HepG2 (cell line): ENCODE data around the gene NRBP1. TPM values are rescaled to one million over a fixed set of nuclear protein-coding genes. Genes with fewer than 3 reads are reported as not detected.

Source experiments
- ATAC-seq: fragments of 200-7000 bp; cut with Tn5 transposase; 3 replicates; pipeline ENCODE4 v1.9.1; 2020; ENCODE audit warnings: mild to moderate bottlenecking, moderate library complexity
- BruUV-seq: library from RNA; stranded (reverse); fragments of 400-500 nt; replicated peaks from 2 replicates; lab custom pipeline; 2021; lab: Mats Ljungman, UMichigan
- CTCF ChIA-PET: fragments of 300-600 bp; formaldehyde crosslinking; extraction: SDS; loops from one replicate; lab custom pipeline; 2021; ENCODE audit warnings: low total read pairs, inconsistent platforms, low intra/inter-chr PET ratio; lab: Yijun Ruan, JAX
- POLR2A ChIA-PET: fragments of 350-600 bp; sonication (Branson Sonifier 250); formaldehyde crosslinking; loops from one replicate; lab custom pipeline; 2020; ENCODE audit warnings: antibody characterized with exemption, inconsistent platforms; lab: Yijun Ruan, JAX
- DNase-seq: peaks from one replicate; pipeline ENCODE4 v3.0.0-alpha.2; 2015; ENCODE audit warnings: low spot score
- FAIRE-seq: peaks from 3 replicates; lab custom pipeline; 2011; peaks lifted over from hg19 to GRCh38; lab: Jason Lieb, UNC
- H2AFZ ChIP-seq: one replicate; pipeline ENCODE4 v1.6.1; 2011; ENCODE audit warnings: low read length, inconsistent platforms
- H3K27ac ChIP-seq: fragments of 300-600 bp; 3 replicates; pipeline ENCODE4 v1.8.0; 2011; ENCODE audit warnings: mixed run types, mild to moderate bottlenecking, mixed read lengths, low read length, inconsistent platforms; ENCODE audit not compliant: insufficient read depth; ENCODE audit errors: extremely low read length
- H3K27me3 ChIP-seq, 2 experiments: fragments of 200-600 bp in 1 of 2; 2 replicates in 1 of 2; 3 replicates in 1 of 2; pipeline versions ENCODE4 v1.6.0 to v1.8.0; 2011; ENCODE audit warnings: low read length in 2 of 2, mild to moderate bottlenecking in 2 of 2, moderate library complexity in 2 of 2, inconsistent platforms in 1 of 2; ENCODE audit not compliant: insufficient read depth in 2 of 2, control insufficient read depth in 1 of 2
- H3K36me3 ChIP-seq, 2 experiments: fragments of 200-600 bp in 1 of 2; replicated peaks in 1 of 2; 2 replicates in 1 of 2; 3 replicates in 1 of 2; pipeline versions ENCODE4 v1.5.1 to v1.8.0; 2011; ENCODE audit warnings: low read length in 2 of 2, inconsistent platforms in 1 of 2; ENCODE audit not compliant: insufficient read depth in 2 of 2, control insufficient read depth in 1 of 2
- H3K4me1 ChIP-seq: 2 replicates; pipeline ENCODE4 v1.5.1; 2012; ENCODE audit warnings: low read length, inconsistent platforms; ENCODE audit not compliant: insufficient read depth
- H3K4me2 ChIP-seq: 2 replicates; pipeline ENCODE4 v1.6.0; 2011; ENCODE audit warnings: low read depth, low read length, inconsistent platforms
- H3K4me3 ChIP-seq, 3 experiments: fragments of 200-600 bp in 1 of 3; sonication (generic), shearing (Covaris generic) in 1 of 3; replicated peaks in 1 of 3; 2 replicates each; pipeline ENCODE4 v1.5.1; 2011 to 2016; ENCODE audit warnings: low read length in 3 of 3, inconsistent platforms in 2 of 3, low read depth in 2 of 3, mild to moderate bottlenecking in 2 of 3, control low read depth in 1 of 3, mixed read lengths in 1 of 3; ENCODE audit not compliant: insufficient read depth in 1 of 3
- H3K79me2 ChIP-seq: one replicate; pipeline ENCODE4 v1.6.1; 2011; ENCODE audit warnings: low read length, inconsistent platforms; ENCODE audit not compliant: insufficient read depth
- H3K9ac ChIP-seq: 2 replicates; pipeline ENCODE4 v1.6.0; 2011; ENCODE audit warnings: mild to moderate bottlenecking, low read depth, low read length, inconsistent platforms; ENCODE audit not compliant: insufficient read depth
- H3K9me3 ChIP-seq: 2 replicates; pipeline ENCODE4 v1.5.1; 2012; ENCODE audit warnings: mild to moderate bottlenecking, low read length
- H4K20me1 ChIP-seq: 2 replicates; pipeline ENCODE4 v1.6.0; 2011; ENCODE audit warnings: inconsistent platforms, mild to moderate bottlenecking, low read length, moderate library complexity; ENCODE audit not compliant: insufficient read depth
- CC2D1A ChIP-seq: sonication (generic); formaldehyde crosslinking; IDR thresholded peaks from 2 replicates; pipeline ENCODE4 v1.8.1; 2023; ENCODE audit warnings: mild to moderate bottlenecking, missing genetic modification reagents
- KLF15 ChIP-seq: sonication (generic); formaldehyde crosslinking; IDR thresholded peaks from 2 replicates; pipeline ENCODE4 v1.8.1; 2023; ENCODE audit warnings: borderline replicate concordance, mild to moderate bottlenecking, inconsistent platforms, missing genetic modification reagents, mixed read lengths
- SMAD9 ChIP-seq: sonication (generic); formaldehyde crosslinking; IDR thresholded peaks from 2 replicates; pipeline ENCODE4 v1.5.1; 2020; ENCODE audit warnings: mild to moderate bottlenecking, missing genetic modification reagents
- ZFY ChIP-seq: sonication (generic); formaldehyde crosslinking; IDR thresholded peaks from 2 replicates; pipeline ENCODE4 v1.4.0; 2020; ENCODE audit warnings: missing genetic modification reagents
- ZNF441 ChIP-seq: sonication (generic); formaldehyde crosslinking; IDR thresholded peaks from 2 replicates; pipeline ENCODE4 v1.7.0; 2021; ENCODE audit warnings: missing genetic modification reagents, borderline replicate concordance
- WGBS: methylation state at CpG from one replicate; pipeline ENCODE4 v1.1.6; 2017; ENCODE audit warnings: low lambda C conversion rate; 5-methylcytosine and 5-hydroxymethylcytosine counted together
- in situ Hi-C: cut with HindIII; loops from 2 replicates; pipeline ENCODE4 v1.10.0; 2017; ENCODE audit warnings: low pct_unique_long_range_greater_than_20kb; ENCODE audit not compliant: extremely low pct_ligation_motif_present
- intact Hi-C: fragments of 100-400 bp; cut with micrococcal nuclease; formaldehyde crosslinking; loops from one replicate; pipeline ENCODE4 v1.10.0; 2022; ENCODE audit not compliant: unreplicated experiment
- polyA plus RNA-seq, 8 experiments: library from polyadenylated mRNA; depleted of rRNA in 3 of 8; stranded (reverse) in 7 of 8; unstranded in 1 of 8; fragments of >200 nt; fragmentation: Illumina TruSeq in 4 of 8; extraction: Trizol in 4 of 8; gene quantifications; 2 replicates each; pipeline versions ENCODE4 v1.2.1 to v1.2.3, GENCODE V29; 2011 to 2016; ENCODE audit warnings: low read depth in 4 of 8, missing spikeins in 1 of 8, mixed read lengths in 1 of 8; ENCODE audit not compliant: insufficient read depth in 1 of 8
- total RNA-seq, 5 experiments: library from RNA; depleted of rRNA; stranded (reverse); fragments of >200 nt; fragmentation: Illumina TruSeq; extraction: Trizol; gene quantifications; 2 replicates each; pipeline ENCODE4 v1.2.3, GENCODE V29; 2016; ENCODE audit warnings: low read depth in 1 of 5
- TF ChIP-seq, protein P1 (sequence below): IDR thresholded peaks from 2 replicates; pipeline ENCODE4 v1.6.1; 2012; ENCODE audit warnings: low read depth, low read length, improper control_type of control experiment
- TF ChIP-seq, protein P2 (sequence below): sonication (generic); formaldehyde crosslinking; IDR thresholded peaks from 2 replicates; pipeline ENCODE4 v1.8.1; 2023; ENCODE audit warnings: missing genetic modification reagents, inconsistent platforms, borderline replicate concordance

Gene NRBP1
- total and polyA plus RNA-seq, 2 of the 13 experiments (the other 11 are each of a cell fraction or from before 2014, with no cell fraction given) = 165 to 240 TPM

DNA sequence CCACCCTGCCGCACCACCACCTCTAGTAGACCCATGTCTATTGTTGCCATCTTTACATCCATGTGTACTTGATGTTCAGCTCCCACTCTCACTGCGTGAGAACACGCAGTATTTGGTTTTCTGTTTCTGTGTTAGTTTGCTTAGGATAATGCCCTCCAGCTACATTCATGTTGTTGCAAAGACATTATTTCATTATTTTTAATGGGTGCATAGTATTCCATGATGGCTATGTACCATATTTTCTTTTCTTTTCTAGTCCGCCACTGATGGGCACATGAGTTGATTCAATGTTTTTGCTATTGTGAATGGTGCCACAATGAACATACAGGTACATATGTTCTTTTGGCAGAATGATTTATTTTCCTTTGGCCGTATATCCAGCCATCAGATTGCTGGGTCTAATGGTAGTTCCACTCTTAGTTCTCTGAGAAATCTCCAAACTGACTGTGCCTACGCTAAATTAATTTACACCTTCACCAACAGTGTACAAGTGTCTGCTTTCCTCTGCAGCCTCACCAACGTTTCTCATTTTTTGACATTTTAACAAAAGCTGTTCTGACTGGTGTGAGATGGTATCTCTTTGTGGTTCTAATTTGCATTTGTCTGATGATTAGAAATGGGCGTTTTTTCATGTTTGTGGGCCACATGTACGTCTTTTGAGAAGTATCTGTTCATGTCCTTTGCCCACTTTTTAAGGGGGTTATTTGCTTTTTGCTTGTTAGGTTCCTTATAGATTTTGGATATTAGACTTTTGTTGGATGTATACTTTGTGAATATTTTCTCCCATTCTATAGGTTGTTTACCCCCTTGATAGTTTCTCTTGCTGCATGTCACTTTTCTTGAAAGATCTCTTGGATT is 37.4 kb upstream of the NRBP1 start:
- Histone ChIP-seq H3K27ac (no peak overlapping the region), H3K27me3 (no peaks in the 10 kb centered on the region), H3K4me1 (no peaks in the 10 kb centered on the region), H3K79me2 (peaks cover 57% of the 10 kb centered on the region), H3K4me3 (no peak overlapping the region), H4K20me1 (no peaks in the 10 kb centered on the region), H3K36me3 (peaks cover 5 to 36% of the 10 kb centered on the region in 2 experiments), H3K4me2 (no peak overlapping the region), H2AFZ (no peak overlapping the region), H3K9ac (no peak overlapping the region), H3K9me3 (no peaks in the 10 kb centered on the region)
- in situ Hi-C loops = no loop called here
- FAIRE-seq = no peak
- ChIA-PET CTCF (no interaction called here), POLR2A (no interaction called here)
- 97% methylated on average over 9 of the region's 9 CpGs for WGBS
- no peak for DNase-seq
- no peak for ATAC-seq
- TF ChIP-seq, protein P1, sequence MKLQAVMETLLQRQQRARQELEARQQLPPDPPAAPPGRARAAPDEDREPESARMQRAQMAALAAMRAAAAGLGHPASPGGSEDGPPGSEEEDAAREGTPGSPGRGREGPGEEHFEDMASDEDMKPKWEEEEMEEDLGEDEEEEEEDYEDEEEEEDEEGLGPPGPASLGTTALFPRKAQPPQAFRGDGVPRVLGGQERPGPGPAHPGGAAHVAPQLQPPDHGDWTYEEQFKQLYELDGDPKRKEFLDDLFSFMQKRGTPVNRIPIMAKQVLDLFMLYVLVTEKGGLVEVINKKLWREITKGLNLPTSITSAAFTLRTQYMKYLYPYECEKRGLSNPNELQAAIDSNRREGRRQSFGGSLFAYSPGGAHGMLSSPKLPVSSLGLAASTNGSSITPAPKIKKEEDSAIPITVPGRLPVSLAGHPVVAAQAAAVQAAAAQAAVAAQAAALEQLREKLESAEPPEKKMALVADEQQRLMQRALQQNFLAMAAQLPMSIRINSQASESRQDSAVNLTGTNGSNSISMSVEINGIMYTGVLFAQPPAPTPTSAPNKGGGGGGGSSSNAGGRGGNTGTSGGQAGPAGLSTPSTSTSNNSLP = no peak
- no TSS peak for BruUV-seq
- intact Hi-C loops = no loop called here

DNA sequence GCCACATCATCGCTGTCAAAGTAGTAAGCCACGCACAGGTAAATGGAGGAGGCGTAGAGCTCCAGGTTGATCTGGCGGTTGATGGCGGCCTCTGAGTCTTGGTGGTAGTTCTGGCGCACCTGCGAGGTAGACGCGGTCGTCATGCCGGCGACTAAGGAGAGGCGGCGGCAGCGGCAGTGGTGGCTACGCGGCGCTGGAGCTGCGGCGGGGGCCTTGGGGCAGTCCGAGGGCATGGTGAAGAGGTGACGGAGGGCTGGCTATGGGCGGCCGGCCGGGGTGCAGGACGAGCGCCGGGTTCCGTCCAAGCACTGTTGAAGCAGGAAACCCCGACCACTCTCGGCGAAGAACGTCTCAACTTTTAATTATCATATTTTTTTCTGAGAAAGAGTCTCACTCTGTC is 35.2 kb upstream of the NRBP1 start:
- H3K36me3 ChIP-seq = peaks cover 3 to 28% of the 10 kb centered on the region in 2 experiments; a peak in 3 of 5 replicates
- WGBS = 97% methylated on average over 33 of the region's 33 CpGs

More for the DNA sequence above, 35.2 kb upstream of the NRBP1 start:
- no peaks in the 10 kb centered on the region for H3K27me3 ChIP-seq
- no peaks in the 10 kb centered on the region for H3K9me3 ChIP-seq
- POLR2A ChIA-PET = no interaction called here
- no peak for DNase-seq
- H2AFZ ChIP-seq = no peak overlapping the region
- in situ Hi-C loops (no loop called here), intact Hi-C loops (no loop called here)
- H3K4me1 ChIP-seq = no peaks in the 10 kb centered on the region
- H4K20me1 ChIP-seq = no peaks in the 10 kb centered on the region
- CTCF ChIA-PET = no interaction called here
- FAIRE-seq = no peak
- BruUV-seq = no TSS peak
- TF ChIP-seq CC2D1A (no peak), KLF15 (CRISPR knock-in tag) (no peak), SMAD9 (CRISPR knock-in tag) (no peak), ZFY (no peak), ZNF441 (CRISPR knock-in tag) (no peak)
- TF ChIP-seq, protein P2, sequence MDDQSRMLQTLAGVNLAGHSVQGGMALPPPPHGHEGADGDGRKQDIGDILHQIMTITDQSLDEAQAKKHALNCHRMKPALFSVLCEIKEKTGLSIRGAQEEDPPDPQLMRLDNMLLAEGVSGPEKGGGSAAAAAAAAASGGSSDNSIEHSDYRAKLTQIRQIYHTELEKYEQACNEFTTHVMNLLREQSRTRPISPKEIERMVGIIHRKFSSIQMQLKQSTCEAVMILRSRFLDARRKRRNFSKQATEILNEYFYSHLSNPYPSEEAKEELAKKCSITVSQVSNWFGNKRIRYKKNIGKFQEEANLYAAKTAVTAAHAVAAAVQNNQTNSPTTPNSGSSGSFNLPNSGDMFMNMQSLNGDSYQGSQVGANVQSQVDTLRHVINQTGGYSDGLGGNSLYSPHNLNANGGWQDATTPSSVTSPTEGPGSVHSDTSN = no peak
- peaks cover 75% of the 10 kb centered on the region for H3K79me2 ChIP-seq
- no peak overlapping the region for H3K9ac ChIP-seq
- no peak overlapping the region for H3K4me2 ChIP-seq
- no peak overlapping the region for H3K27ac ChIP-seq
- no peak for ATAC-seq
- no peak overlapping the region for H3K4me3 ChIP-seq
